ENCODE results near the gene FADS2. TPM values are rescaled to one million over a fixed set of nuclear protein-coding genes. Genes with fewer than 3 reads are reported as not detected.

FADS2 gene
- total and polyA plus RNA-seq, 9 of the 15 experiments (the other 6 are each of a cell fraction or from before 2014, with no cell fraction given) = 2.9 to 42.8 (median 16.2) TPM

DNA sequence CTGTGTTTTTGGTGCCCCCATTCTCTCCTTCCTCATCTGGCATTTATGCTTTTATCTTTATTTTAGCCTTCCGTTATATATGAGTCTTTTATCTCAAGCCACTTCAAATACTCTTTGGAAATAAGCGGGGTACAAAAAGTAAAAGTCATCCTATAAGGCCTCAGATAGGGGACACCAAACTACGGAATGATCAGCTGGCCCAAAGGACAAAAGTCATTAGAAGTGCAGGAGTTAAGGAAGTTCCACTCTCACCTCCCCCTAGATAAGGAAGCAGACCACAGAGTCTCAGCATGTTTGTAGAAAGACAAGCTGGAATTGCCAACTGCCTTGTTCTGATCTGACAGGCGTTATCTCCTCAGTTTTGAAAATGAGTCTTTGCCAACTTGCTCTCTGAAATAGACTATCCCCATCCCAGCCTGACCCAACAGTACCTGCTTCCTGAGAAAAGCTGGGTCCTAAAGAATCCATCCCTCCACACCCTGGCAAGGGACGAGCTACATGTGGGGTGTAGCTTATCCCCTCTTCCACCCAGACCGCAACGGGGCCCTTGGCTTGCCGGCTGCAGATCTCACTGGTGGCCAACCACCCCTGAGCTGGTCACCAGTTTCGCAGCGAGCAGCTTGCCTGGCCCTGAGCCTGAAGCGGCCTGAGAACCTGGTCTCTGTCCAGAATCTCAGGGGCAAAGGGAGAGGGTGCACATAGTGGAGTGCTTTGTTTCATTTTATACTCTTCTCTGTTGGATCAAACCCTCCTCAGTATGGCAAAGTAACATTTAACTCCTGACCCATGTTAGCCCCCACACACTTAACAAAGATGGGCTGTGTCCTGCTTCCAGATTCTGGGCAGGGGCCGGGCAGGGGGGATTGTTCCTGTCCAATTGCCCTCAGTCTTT lies 13.8 kb downstream of the FADS2 start (continued):
- TF ChIP-seq FOXK1 (CRISPR knock-in tag; IDR thresholded peaks at IDR 0.05; ENCODE audit: borderline replicate concordance) (no peak), NR1H2 (CRISPR knock-in tag; IDR thresholded peaks at IDR 0.05) (no peak), ZKSCAN8 (CRISPR knock-in tag; IDR thresholded peaks at IDR 0.05) (peak; percentile 66), SETDB1 (IDR thresholded peaks at IDR 0.05; ENCODE audit: low read length) (no peak), ZC3H11A (IDR thresholded peaks at IDR 0.05; ENCODE audit: low read depth, low read length) (no peak), RFX7 (CRISPR knock-in tag; IDR thresholded peaks at IDR 0.05) (no peak), ZNF57 (CRISPR knock-in tag; IDR thresholded peaks at IDR 0.05) (no peak), KAT2B (IDR thresholded peaks at IDR 0.05; ENCODE audit: low read depth, low read length) (no peak), ZNF561 (CRISPR knock-in tag; conservative IDR thresholded peaks at IDR 0.05) (no peak), MIER1 (IDR thresholded peaks at IDR 0.05; ENCODE audit: low read depth) (no peak), MTF1 (CRISPR knock-in tag; IDR thresholded peaks at IDR 0.05; ENCODE audit: borderline replicate concordance) (no peak), KAT7 (CRISPR knock-in tag; IDR thresholded peaks at IDR 0.05; ENCODE audit: borderline replicate concordance) (no peak), NR3C1 (CRISPR knock-in tag; IDR thresholded peaks at IDR 0.05) (no peak), HNRNPUL1 (IDR thresholded peaks at IDR 0.05; ENCODE audit: low read length) (no peak), THRAP3 (IDR thresholded peaks at IDR 0.05; ENCODE audit: borderline replicate concordance) (no peak), ZNF583 (CRISPR knock-in tag; IDR thresholded peaks at IDR 0.05) (peak; percentile 75)
- TF ChIP-seq, protein P1, sequence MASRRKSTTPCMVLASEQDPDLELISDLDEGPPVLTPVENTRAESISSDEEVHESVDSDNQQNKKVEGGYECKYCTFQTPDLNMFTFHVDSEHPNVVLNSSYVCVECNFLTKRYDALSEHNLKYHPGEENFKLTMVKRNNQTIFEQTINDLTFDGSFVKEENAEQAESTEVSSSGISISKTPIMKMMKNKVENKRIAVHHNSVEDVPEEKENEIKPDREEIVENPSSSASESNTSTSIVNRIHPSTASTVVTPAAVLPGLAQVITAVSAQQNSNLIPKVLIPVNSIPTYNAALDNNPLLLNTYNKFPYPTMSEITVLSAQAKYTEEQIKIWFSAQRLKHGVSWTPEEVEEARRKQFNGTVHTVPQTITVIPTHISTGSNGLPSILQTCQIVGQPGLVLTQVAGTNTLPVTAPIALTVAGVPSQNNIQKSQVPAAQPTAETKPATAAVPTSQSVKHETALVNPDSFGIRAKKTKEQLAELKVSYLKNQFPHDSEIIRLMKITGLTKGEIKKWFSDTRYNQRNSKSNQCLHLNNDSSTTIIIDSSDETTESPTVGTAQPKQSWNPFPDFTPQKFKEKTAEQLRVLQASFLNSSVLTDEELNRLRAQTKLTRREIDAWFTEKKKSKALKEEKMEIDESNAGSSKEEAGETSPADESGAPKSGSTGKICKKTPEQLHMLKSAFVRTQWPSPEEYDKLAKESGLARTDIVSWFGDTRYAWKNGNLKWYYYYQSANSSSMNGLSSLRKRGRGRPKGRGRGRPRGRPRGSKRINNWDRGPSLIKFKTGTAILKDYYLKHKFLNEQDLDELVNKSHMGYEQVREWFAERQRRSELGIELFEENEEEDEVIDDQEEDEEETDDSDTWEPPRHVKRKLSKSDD (conservative IDR thresholded peaks at IDR 0.05; ENCODE audit: low read length) = no peak
- TF ChIP-seq, protein P2, sequence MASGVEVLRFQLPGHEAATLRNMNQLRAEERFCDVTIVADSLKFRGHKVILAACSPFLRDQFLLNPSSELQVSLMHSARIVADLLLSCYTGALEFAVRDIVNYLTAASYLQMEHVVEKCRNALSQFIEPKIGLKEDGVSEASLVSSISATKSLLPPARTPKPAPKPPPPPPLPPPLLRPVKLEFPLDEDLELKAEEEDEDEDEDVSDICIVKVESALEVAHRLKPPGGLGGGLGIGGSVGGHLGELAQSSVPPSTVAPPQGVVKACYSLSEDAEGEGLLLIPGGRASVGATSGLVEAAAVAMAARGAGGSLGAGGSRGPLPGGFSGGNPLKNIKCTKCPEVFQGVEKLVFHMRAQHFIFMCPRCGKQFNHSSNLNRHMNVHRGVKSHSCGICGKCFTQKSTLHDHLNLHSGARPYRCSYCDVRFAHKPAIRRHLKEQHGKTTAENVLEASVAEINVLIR (CRISPR knock-in tag; IDR thresholded peaks at IDR 0.05) = 0 out of 2 replicates have a peak, but pooled peaks have one; percentile 18
- TF ChIP-seq, protein P3, sequence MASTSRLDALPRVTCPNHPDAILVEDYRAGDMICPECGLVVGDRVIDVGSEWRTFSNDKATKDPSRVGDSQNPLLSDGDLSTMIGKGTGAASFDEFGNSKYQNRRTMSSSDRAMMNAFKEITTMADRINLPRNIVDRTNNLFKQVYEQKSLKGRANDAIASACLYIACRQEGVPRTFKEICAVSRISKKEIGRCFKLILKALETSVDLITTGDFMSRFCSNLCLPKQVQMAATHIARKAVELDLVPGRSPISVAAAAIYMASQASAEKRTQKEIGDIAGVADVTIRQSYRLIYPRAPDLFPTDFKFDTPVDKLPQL (IDR thresholded peaks at IDR 0.05; ENCODE audit: extremely low read depth, insufficient read length) = no peak
- TF ChIP-seq, protein P4, sequence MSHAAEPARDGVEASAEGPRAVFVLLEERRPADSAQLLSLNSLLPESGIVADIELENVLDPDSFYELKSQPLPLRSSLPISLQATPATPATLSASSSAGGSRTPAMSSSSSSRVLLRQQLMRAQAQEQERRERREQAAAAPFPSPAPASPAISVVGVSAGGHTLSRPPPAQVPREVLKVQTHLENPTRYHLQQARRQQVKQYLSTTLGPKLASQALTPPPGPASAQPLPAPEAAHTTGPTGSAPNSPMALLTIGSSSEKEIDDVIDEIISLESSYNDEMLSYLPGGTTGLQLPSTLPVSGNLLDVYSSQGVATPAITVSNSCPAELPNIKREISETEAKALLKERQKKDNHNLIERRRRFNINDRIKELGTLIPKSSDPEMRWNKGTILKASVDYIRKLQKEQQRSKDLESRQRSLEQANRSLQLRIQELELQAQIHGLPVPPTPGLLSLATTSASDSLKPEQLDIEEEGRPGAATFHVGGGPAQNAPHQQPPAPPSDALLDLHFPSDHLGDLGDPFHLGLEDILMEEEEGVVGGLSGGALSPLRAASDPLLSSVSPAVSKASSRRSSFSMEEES (CRISPR knock-in tag; IDR thresholded peaks at IDR 0.05) = no peak
- TF ChIP-seq, protein P5, sequence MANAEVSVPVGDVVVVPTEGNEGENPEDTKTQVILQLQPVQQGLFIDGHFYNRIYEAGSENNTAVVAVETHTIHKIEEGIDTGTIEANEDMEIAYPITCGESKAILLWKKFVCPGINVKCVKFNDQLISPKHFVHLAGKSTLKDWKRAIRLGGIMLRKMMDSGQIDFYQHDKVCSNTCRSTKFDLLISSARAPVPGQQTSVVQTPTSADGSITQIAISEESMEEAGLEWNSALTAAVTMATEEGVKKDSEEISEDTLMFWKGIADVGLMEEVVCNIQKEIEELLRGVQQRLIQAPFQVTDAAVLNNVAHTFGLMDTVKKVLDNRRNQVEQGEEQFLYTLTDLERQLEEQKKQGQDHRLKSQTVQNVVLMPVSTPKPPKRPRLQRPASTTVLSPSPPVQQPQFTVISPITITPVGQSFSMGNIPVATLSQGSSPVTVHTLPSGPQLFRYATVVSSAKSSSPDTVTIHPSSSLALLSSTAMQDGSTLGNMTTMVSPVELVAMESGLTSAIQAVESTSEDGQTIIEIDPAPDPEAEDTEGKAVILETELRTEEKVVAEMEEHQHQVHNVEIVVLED (CRISPR knock-in tag; IDR thresholded peaks at IDR 0.05) = no peak
